ENCODE data around the gene MMP27.
A peak's percentile ranks its signal among the peaks of the same experiment; 100 is the strongest.
"Not testable (repeated sequence)": the region's sequence is repeated elsewhere in the genome, so short reads cannot be mapped to it uniquely, and the experiment has no call there.

The MMP27 gene

GRCh38 chr11:102705626-102706025 lies at the start of gene MMP27:
MMP27 (minus strand) TSS chr11:102705769; CDS start chr11:102705714, 55 bp downstream.
- DNase-seq (ENCODE audit: low read depth in 3 of 3): no peak

- no peak for DNase-seq (ENCODE audit: low read depth in 3 of 3)
Measured at GRCh38 chr11:102753267-102753666, 47.7 kb upstream of the MMP27 start.

GRCh38 chr11:102751673-102752072 lies 46.1 kb upstream of the MMP27 start:
- no peak for DNase-seq (ENCODE audit: low read depth in 3 of 3)

GRCh38 chr11:102749101-102749722 lies 43.6 kb upstream of the MMP27 start:
- DNase-seq (ENCODE audit: low read depth in 3 of 3): no peak

GRCh38 chr11:102746746-102747578 lies 41.4 kb upstream of the MMP27 start:
- DNase-seq (ENCODE audit: low read depth in 3 of 3): not testable (repeated sequence)

GRCh38 chr11:102734650-102735049 lies 29.1 kb upstream of the MMP27 start:
- no peak for DNase-seq (ENCODE audit: low read depth in 3 of 3)

GRCh38 chr11:102733232-102733875 lies 27.8 kb upstream of the MMP27 start:
- DNase-seq (ENCODE audit: low read depth in 3 of 3): peak; percentile 12 to 48 (median 37)

- DNase-seq (ENCODE audit: low read depth in 3 of 3): not testable (repeated sequence)
Measured at GRCh38 chr11:102730944-102731343, 25.4 kb upstream of the MMP27 start.

GRCh38 chr11:102729849-102730815 lies 24.6 kb upstream of the MMP27 start:
- DNase-seq (ENCODE audit: low read depth in 3 of 3): no peak

GRCh38 chr11:102727890-102728289 lies 22.3 kb upstream of the MMP27 start:
- no peak for DNase-seq (ENCODE audit: low read depth in 3 of 3)

GRCh38 chr11:102724904-102725500 lies 19.4 kb upstream of the MMP27 start, which contains the start of gene MMP8:
MMP8 (minus strand) TSS chr11:102724954; CDS start chr11:102724855, 99 bp downstream.
- no peak for DNase-seq (ENCODE audit: low read depth in 3 of 3)

- DNase-seq (ENCODE audit: low read depth in 3 of 3): no peak
Measured at GRCh38 chr11:102722821-102723220, 17.3 kb upstream of the MMP27 start.

GRCh38 chr11:102719620-102720277 lies 14.2 kb upstream of the MMP27 start:
- DNase-seq (ENCODE audit: low read depth in 3 of 3): no peak

GRCh38 chr11:102717280-102717679 lies 11.7 kb upstream of the MMP27 start:
- DNase-seq (ENCODE audit: low read depth in 3 of 3): no peak

GRCh38 chr11:102716527-102716926 lies 11.0 kb upstream of the MMP27 start:
- no peak for DNase-seq (ENCODE audit: low read depth in 3 of 3)

GRCh38 chr11:102712137-102712536 lies 6.6 kb upstream of the MMP27 start:
- DNase-seq (ENCODE audit: low read depth in 3 of 3): no peak

GRCh38 chr11:102709201-102709945 lies 3.8 kb upstream of the MMP27 start:
- no peak for DNase-seq (ENCODE audit: low read depth in 3 of 3)

GRCh38 chr11:102708654-102709053 lies 3.1 kb upstream of the MMP27 start:
- no peak for DNase-seq (ENCODE audit: low read depth in 3 of 3)

GRCh38 chr11:102704841-102705240 lies 728 bp downstream of the MMP27 start:
- DNase-seq (ENCODE audit: low read depth in 3 of 3): no peak
